ENCODE measurements around the gene PSMB9.

GRCh38 chr6:32847004-32847403 lies 7.0 kb upstream of the PSMB9 start:
- TF ChIP-seq CTCF (conservative IDR thresholded peaks at IDR 0.05; ENCODE audit: low read depth in 2 of 2) (no peak), POLR2AphosphoS5 (IDR thresholded peaks at IDR 0.05; ENCODE audit: low read depth) (no peak), CREB1 (CRISPR knock-in tag; IDR thresholded peaks at IDR 0.05; ENCODE audit: low read depth) (no peak), EZH2phosphoT487 (IDR thresholded peaks at IDR 0.05; ENCODE audit: unreplicated experiment) (no peak), REST (IDR thresholded peaks at IDR 0.05; ENCODE audit: unreplicated experiment) (no peak), EZH2 (IDR thresholded peaks at IDR 0.05; ENCODE audit: low read depth, unreplicated experiment) (no peak), ZNF114 (CRISPR knock-in tag; IDR thresholded peaks at IDR 0.05) (no peak), ETS1 (IDR thresholded peaks at IDR 0.05) (no peak), JUNB (IDR thresholded peaks at IDR 0.05; ENCODE audit: unreplicated experiment) (no peak), NANOG (IDR thresholded peaks at IDR 0.05; ENCODE audit: borderline replicate concordance) (no peak), STAT1 (IDR thresholded peaks at IDR 0.05; ENCODE audit: unreplicated experiment) (no peak)
